GM18508 (cell line): ENCODE data around the gene COPS7A.
A peak's percentile ranks its signal among the peaks of the same experiment; 100 is the strongest.

ENCODE experiments used
- ATAC-seq: cut with Tn5 transposase; IDR thresholded peaks from one replicate; pipeline ENCODE4 v1.9.1; 2021; ENCODE audit warnings: moderate number of reproducible peaks; ENCODE audit not compliant: insufficient read depth, unreplicated experiment

COPS7A gene

DNA sequence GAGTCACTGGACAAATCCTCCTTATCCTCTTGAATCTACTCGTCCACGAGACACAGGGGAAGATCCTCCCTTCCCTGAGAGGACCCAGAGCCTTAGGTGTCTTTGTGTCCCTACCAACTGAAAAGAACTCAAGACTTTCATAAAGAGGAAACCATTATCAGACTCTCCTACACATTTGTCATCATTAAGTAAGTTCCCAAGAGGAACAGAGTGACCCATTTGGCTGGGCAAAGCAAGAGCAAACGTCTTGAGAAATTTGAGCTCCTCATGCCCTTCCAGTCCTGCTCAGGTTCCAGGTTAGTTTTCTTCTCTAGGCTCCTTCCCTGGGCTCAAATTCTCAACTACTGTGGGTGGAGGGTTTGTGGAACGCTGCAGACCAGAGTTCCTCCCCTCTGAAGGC is 23.4 kb downstream of the COPS7A start:
- ATAC-seq: no peak

DNA sequence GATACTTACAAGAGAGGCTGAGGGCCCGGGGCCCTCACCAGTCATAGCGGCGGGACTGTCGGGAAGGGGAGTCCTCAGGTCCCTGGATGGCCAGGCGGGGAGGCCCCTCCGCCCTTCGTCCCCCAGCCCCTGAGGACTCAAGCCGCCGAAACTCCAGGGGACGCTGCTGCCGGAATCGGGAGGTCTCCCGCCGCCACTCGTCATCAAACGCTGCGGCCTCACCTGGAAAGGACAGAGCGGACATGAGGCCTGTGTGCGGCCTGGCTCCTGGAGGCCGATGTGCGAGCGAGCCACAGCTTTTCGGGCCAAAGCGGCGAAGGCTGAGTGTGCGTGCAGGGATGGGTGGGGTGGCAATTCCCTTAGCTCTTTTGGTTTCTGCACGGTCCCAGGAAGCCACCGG is 24.9 kb downstream of the COPS7A start:
- ATAC-seq: no peak

- ATAC-seq: no peak
Measured at GRCh38 chr12:6750506-6750905, 26.7 kb downstream of the COPS7A start.

- ATAC-seq: no peak
Measured at GRCh38 chr12:6751767-6752166, 27.9 kb downstream of the COPS7A start.

- ATAC-seq: no peak
Measured at GRCh38 chr12:6752167-6752920, 28.5 kb downstream of the COPS7A start.

DNA sequence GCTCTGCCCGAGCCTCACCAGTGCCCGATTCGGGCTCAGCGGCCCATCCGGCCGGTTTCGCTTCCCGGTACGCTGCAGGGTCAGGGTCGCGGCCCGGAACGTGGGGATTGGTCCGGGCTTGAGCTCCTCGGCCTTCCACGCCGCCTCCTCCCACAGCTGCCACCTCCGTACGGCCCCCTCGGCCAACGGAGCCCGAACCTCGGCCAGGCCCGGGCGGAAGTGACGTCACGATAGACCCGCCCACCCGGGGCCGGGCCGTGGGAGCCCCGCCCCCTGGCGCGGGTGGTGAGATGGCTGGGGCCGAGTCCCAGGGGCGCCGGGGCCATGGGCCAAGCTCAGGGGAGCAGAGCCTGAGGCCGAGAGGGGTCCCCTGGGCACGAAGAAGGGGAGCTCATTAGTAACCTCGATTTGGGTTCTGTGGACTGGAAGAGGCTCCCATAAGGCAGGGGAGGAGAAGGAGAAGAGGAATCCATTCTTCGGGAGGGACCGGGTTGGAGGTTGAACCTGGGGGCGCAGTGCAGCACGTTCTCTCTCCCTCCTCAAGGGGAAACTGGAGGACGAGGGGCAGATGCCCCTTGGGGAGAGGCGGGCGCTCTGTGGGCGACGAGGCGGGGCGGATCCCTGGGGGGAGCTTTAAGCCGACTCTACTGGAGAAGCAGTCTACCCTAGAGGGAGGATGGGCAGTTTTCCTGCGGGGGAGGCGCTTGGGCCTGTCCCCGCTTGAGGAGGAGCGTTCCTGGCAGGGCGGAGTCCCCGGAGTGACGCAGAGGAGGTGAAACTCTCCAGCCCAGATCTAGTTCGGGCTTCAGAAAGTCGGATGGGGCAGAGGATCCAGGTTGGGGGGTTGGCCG is 29.3 kb downstream of the COPS7A start, which contains the start of gene MLF2:
Gene MLF2, minus strand, starts transcription at position 221 of the 851 bp plus-strand sequence. CDS start 807 bp downstream, outside the sequence.
- ATAC-seq: peak; percentile 82

DNA sequence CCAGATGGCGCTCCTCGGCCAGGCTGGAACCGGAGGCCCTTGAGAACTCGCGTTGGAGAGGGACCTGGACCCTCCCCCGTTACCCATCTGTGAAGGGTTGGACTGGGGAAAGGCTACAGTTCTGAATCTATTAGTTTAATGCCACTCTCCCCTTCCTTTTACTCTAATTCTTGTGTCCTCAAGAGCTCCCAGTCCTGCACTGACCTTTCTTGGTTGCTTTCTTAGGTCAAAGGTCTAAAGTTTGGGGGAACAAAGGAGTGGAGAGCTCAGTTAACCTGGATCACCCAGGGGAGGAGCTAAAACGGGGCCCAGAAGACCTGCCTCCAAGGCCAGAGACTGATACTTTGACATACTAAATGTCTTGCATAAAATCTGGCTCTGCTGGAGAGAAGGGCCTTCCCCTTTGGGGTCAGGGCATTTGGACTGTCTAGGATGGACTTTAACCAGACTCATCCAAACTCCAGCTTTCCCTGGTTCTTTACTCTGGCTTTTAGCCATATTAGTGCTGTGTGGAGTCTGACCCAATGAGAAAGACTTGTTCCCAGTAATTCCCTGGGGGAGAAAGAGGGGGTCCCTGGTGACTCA is 30.0 kb downstream of the COPS7A start:
- no peak for ATAC-seq

GRCh38 chr12:6754411-6754810 is 30.6 kb downstream of the COPS7A start:
- ATAC-seq: no peak

- ATAC-seq: no peak
Measured at GRCh38 chr12:6757028-6757690, 33.3 kb downstream of the COPS7A start.

GRCh38 chr12:6758506-6759095 is 34.8 kb downstream of the COPS7A start:
- ATAC-seq: no peak

DNA sequence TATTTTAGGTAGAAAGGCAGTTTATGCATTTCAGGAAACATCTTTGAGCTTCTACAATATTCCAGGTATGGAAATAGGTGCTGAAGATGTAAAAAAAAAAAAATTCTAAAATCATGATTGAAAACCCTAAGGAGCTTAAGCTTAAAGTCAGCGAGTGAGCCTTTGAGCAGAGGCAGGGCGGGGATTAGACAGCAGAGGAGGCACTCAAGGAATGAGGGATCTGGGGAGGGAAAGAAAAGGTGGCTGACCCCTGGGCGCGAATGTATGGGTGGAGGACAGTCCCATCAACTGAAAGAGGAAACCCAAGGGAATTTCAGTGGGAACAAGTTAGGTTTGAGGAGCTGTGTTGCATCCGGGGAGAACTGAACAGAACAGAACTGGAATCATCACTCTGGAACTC is 35.9 kb downstream of the COPS7A start:
- no peak for ATAC-seq

DNA sequence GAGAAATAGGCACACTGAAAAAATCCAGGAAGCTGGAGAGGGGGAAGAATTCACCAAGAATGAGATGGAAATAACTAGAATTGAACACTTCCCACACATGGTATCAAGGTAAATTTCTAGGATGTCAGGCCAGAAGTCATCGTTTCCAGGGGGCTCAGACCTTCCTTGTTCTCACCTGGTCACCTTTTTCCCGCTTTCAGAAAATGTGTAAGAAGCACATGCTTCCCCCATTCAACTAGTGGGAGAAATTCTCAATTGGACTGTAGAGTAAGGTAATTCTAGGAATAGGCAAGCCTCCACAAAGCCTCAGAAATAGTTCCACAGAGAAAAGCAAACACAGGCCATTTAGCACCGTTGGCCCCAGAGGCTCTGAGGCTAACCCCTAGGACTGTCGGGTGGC is 39.5 kb downstream of the COPS7A start:
- no peak for ATAC-seq

- peak; percentile 75 for ATAC-seq
Measured at GRCh38 chr12:6764011-6764828, 40.4 kb downstream of the COPS7A start.

DNA sequence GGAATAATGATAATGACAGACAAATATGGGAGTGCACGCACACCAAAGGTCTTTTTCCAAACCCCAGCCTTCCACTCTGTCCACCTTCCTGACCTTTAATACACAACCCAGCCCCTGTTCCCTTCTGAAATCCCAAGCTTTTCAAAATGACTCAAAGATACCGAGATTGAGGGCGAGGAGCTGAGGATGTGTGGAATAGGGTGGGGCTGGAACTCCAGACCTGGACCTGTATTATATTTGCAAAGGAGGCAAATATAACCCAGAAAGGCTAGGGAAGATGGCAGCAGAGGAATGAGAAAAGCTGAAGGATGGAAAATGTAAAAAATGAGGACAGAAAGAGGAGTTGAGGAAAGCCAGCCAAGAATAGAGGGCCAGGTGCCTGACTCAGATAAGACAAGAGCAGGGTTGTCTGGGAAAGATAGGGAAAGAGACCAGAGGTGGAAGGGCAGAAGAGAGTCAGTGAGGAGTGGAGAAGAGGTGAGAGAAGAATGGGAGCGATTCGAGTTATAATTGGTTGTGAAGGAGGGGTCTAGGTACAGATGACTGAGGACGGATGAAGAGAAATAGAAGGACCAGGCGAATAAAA is 41.3 kb downstream of the COPS7A start:
- ATAC-seq: no peak

DNA sequence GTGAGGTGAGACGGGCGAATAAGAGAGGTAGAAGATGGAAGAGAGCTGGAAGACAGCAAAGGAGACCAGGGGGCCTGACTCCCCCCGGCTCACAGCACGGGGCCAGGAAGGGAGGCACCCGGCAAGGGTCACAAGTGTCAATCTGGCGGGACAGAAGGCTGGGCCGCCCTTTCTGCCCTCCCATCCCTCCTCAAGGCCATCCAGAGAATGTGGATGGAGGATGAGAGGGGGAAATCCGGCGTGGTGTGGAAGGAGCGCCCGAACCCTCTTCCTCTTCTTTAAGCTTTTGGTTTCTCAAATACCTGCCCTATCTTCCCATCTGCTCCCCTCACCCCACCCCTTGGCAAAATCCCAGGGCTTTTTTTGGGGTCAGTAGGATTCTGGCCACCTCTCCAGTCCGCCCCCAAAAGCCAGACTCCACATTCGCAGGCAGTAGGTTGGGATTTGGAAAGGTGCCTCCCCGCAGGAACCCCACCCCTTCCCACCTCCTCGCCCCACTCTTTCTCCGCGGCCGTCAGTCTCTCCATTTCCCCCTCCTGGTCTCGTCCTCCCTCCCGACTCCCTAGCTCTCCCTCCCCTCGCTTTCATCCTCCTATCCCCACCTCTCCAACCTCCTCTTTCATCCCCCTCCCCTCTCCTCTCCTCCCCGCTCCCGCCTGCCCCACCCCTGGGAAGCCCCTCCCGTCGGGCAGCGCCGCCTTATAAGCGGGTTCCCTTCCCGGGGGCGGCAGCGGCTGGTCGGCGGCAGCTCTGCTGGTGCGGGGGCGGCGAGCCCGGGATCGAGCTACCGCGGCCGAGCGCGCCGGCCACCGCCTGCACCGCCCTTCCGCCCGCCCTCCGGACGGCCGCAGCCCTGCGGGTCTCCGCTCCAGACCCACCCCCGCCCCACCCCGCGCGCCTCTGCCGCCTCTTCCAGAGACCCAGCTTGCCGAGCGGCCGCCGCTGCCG is 42.1 kb downstream of the COPS7A start, which contains the start of gene PTMS:
Gene PTMS, plus strand, starts transcription at position 730 of the 948 bp plus-strand sequence. CDS start 343 bp downstream, outside the sequence.
- ATAC-seq: no peak

DNA sequence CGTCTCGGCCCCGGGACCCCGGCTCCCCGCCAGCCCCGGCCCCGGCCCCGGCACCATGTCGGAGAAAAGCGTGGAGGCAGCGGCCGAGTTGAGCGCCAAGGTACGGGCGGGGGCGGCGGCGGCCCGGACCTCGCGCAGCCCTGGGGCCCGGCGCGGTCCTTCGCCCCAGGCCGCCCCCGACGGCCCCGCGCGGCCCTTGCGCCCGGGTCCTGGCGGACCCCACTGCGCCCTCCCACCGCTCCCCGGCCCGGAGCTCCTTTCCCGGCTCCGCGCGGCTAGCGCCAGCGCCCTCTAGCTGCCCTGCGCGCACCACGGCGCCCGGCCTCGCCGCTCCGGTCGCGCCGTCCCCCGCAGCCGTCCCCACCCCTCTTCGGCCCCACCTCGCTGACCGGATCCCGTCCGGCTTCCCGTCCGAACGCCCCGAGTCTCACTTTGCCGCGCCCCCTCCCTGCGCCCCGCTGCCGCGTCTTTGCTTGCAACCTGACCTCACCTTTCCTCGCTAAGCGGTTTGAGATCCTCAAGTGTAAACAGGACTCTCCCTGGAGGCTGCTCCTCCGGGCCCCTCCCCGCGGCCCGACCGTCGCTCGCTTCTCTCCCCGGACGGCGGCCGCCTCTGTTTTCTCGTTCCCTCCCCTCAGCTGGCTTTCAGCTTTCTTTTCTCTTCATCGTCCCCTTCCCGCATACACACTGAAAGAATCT is 43.0 kb downstream of the COPS7A start:
- no peak for ATAC-seq
